WTC11 (cell line): ENCODE data around the gene ZBTB7C.

Experiments used
- ATF2 ChIP-seq: sonication (generic); formaldehyde crosslinking; IDR thresholded peaks from 2 replicates; pipeline ENCODE4 v1.8.1; 2022; ENCODE audit warnings: low read depth, missing genetic modification reagents, borderline replicate concordance
- CTCF ChIP-seq: fragments of 200-600 bp; IDR thresholded peaks from 2 replicates; pipeline ENCODE4 v1.8.0; 2022; ENCODE audit warnings: antibody characterized with exemption
- FOXP1 ChIP-seq: sonication (generic); formaldehyde crosslinking; IDR thresholded peaks from 2 replicates; pipeline ENCODE4 v1.8.0; 2022; ENCODE audit warnings: missing genetic modification reagents, mild to moderate bottlenecking, moderate library complexity, borderline replicate concordance
- HMGA2 ChIP-seq: fragments of 250-450 bp; sonication (Bioruptor Pico); IDR thresholded peaks from 2 replicates; pipeline ENCODE4 v1.4.0; 2021; ENCODE audit warnings: mild to moderate bottlenecking, moderate library complexity
- NFYB ChIP-seq: sonication (generic); formaldehyde crosslinking; conservative IDR thresholded peaks from 2 replicates; pipeline ENCODE4 v1.8.0; 2022; ENCODE audit warnings: low read depth, missing genetic modification reagents
- RELA ChIP-seq: sonication (generic); formaldehyde crosslinking; IDR thresholded peaks from 2 replicates; pipeline ENCODE4 v1.8.1; 2022; ENCODE audit warnings: missing genetic modification reagents, mild to moderate bottlenecking, borderline replicate concordance
- ZNF263 ChIP-seq: sonication (generic); formaldehyde crosslinking; IDR thresholded peaks from 2 replicates; pipeline ENCODE4 v1.8.1; 2022; ENCODE audit warnings: low read depth, mild to moderate bottlenecking, moderate library complexity, missing genetic modification reagents
- ZNF423 ChIP-seq: fragments of 250-450 bp; sonication (Bioruptor Pico); IDR thresholded peaks from 2 replicates; pipeline ENCODE4 v2.1.2; 2022; ENCODE audit warnings: mild to moderate bottlenecking, moderate library complexity
- ZNF425 ChIP-seq: fragments of 250-450 bp; sonication (Bioruptor Pico); conservative IDR thresholded peaks from 2 replicates; pipeline ENCODE4 v1.9.0; 2021; ENCODE audit warnings: mild to moderate bottlenecking
- ZNF512 ChIP-seq: sonication (generic); formaldehyde crosslinking; IDR thresholded peaks from 2 replicates; pipeline ENCODE4 v1.8.1; 2022; ENCODE audit warnings: missing genetic modification reagents, borderline replicate concordance

DNA sequence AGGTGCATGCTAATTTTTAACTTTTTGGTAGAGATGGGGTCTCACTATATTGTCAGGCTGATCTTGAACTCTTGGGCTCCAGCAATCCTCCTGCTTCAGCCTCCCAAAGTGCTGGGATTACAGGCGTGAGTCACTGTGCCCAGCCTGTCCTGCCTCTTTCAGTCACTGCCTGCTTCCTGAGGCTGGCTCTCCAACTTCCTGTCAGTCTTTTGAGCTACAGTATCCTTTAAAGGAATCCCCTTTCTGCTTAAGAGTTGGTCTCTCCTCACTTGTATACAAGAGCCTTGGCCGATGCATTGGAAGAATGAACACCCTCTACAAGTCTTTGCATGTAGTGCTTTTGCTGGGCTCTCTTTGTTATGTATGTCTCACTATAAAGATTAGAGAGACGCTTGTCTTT lies 390.3 kb downstream of the ZBTB7C start:
- TF ChIP-seq CTCF (no peak), ZNF423 (CRISPR knock-in tag) (no peak), FOXP1 (CRISPR knock-in tag) (no peak), ZNF263 (CRISPR knock-in tag) (no peak), ZNF512 (CRISPR knock-in tag) (no peak), NFYB (CRISPR knock-in tag) (no peak), ATF2 (no peak), ZNF425 (CRISPR knock-in tag) (no peak), HMGA2 (CRISPR knock-in tag) (no peak), RELA (no peak)
